OCI-LY1 (cell line): ENCODE results near the gene ACO2.

ENCODE experiments used
- H2AFZ ChIP-seq: fragments of 200-600 bp; sonication (generic), shearing (Covaris generic); 2 replicates; pipeline ENCODE4 v1.6.0; 2014; ENCODE audit warnings: antibody characterized with exemption, mild to moderate bottlenecking, low read length
- H3F3A ChIP-seq: fragments of 200-600 bp; sonication (generic), shearing (Covaris generic); 2 replicates; pipeline ENCODE4 v1.6.0; 2014; ENCODE audit warnings: mild to moderate bottlenecking, antibody characterized with exemption, low read length, moderate library complexity; ENCODE audit not compliant: insufficient read depth
- H3K27ac ChIP-seq: fragments of 200-600 bp; sonication (generic); 2 replicates; pipeline ENCODE4 v1.5.1; 2014; ENCODE audit warnings: low read length, mixed run types, mild to moderate bottlenecking, low read depth; ENCODE audit not compliant: poor library complexity, severe bottlenecking
- H3K27me3 ChIP-seq: fragments of 200-600 bp; sonication (generic); 2 replicates; pipeline ENCODE4 v1.6.0; 2014; ENCODE audit warnings: antibody characterized with exemption, mild to moderate bottlenecking, low read length, moderate library complexity; ENCODE audit not compliant: insufficient read depth
- H3K36me3 ChIP-seq: fragments of 200-600 bp; sonication (generic); 2 replicates; pipeline ENCODE4 v1.6.1; 2014; ENCODE audit warnings: mild to moderate bottlenecking, antibody characterized with exemption, low read length, moderate library complexity, mixed read lengths; ENCODE audit not compliant: insufficient read depth
- H3K4me1 ChIP-seq: fragments of 200-600 bp; sonication (generic); 2 replicates; pipeline ENCODE4 v1.5.1; 2014; ENCODE audit warnings: mild to moderate bottlenecking, low read length, moderate library complexity; ENCODE audit not compliant: insufficient read depth, severe bottlenecking
- H3K4me2 ChIP-seq: fragments of 200-600 bp; sonication (generic), shearing (Covaris generic); 2 replicates; pipeline ENCODE4 v1.6.1; 2014; ENCODE audit warnings: low read length
- H3K4me3 ChIP-seq: fragments of 200-600 bp; sonication (generic); 2 replicates; pipeline ENCODE4 v1.5.1; 2014; ENCODE audit warnings: low read length, low read depth, mild to moderate bottlenecking, mixed read lengths; ENCODE audit not compliant: poor library complexity, severe bottlenecking
- H3K79me2 ChIP-seq: fragments of 200-600 bp; shearing (Covaris generic); 2 replicates; pipeline ENCODE4 v1.6.1; 2016; ENCODE audit warnings: mixed run types, low read length, mixed read lengths; ENCODE audit not compliant: insufficient read depth
- H3K9ac ChIP-seq: fragments of 200-600 bp; sonication (generic), shearing (Covaris generic); 2 replicates; pipeline ENCODE4 v1.6.1; 2014; ENCODE audit warnings: mild to moderate bottlenecking, low read length, mixed read lengths
- H3K9me2 ChIP-seq: fragments of 200-600 bp; sonication (generic), shearing (Covaris generic); 2 replicates; pipeline ENCODE4 v1.6.1; 2014; ENCODE audit warnings: low read depth, mild to moderate bottlenecking, low read length, mixed read lengths
- H3K9me3 ChIP-seq: fragments of 200-600 bp; shearing (Covaris generic); 2 replicates; pipeline ENCODE4 v1.6.1; 2014; ENCODE audit warnings: low read length, mixed read lengths
- H4K20me1 ChIP-seq: fragments of 200-600 bp; sonication (generic), shearing (Covaris generic); 2 replicates; pipeline ENCODE4 v1.6.0; 2016; ENCODE audit warnings: mild to moderate bottlenecking, low read length; ENCODE audit not compliant: insufficient read depth
- EZH2 ChIP-seq: fragments of 200-600 bp; sonication (generic), shearing (Covaris generic); IDR thresholded peaks from 2 replicates; pipeline ENCODE4 v1.8.0; 2017; ENCODE audit warnings: borderline replicate concordance, mixed run types, mild to moderate bottlenecking, antibody characterized with exemption, low read length, moderate library complexity, mixed read lengths
- TF ChIP-seq, protein P1 (sequence below): fragments of 200-600 bp; sonication (generic), shearing (Covaris generic); IDR thresholded peaks from 2 replicates; pipeline ENCODE4 v1.5.1; 2017; ENCODE audit warnings: mild to moderate bottlenecking, antibody characterized with exemption, low read length, moderate library complexity, mixed read lengths

The ACO2 gene

DNA sequence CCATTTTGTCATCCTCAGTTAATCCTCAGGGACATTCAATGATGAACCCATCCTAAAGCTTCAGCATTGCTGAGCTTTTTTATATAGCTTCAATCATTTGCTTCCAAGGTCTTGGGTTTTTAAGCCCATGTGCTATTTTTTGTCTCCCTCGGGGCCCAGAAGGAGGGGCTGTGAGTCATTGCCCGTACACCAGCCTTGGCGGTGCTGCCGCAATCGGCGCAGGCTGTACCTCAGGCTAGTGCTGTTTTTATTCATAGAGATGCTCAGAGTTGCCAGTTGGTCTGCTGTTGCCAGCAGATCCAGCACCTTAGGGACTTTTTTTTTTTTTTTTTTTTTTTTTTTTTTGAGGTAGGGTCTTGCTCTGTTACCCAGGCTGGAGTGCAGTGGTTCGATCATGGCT, 35.5 kb downstream of the ACO2 start:
- Histone ChIP-seq H3K79me2 (no peaks in the 10 kb centered on the region), H2AFZ (no peak overlapping the region), H3K9me3 (no peaks in the 10 kb centered on the region), H4K20me1 (no peaks in the 10 kb centered on the region), H3K9me2 (no peaks in the 10 kb centered on the region), H3K36me3 (peaks cover 67% of the 10 kb centered on the region), H3K4me3 (no peak overlapping the region), H3K27me3 (no peaks in the 10 kb centered on the region), H3K4me2 (no peak overlapping the region), H3K9ac (no peak overlapping the region), H3K4me1 (peaks cover 11% of the 10 kb centered on the region), H3K27ac (no peak overlapping the region), H3F3A (no peaks in the 10 kb centered on the region)
- TF ChIP-seq, protein P1, sequence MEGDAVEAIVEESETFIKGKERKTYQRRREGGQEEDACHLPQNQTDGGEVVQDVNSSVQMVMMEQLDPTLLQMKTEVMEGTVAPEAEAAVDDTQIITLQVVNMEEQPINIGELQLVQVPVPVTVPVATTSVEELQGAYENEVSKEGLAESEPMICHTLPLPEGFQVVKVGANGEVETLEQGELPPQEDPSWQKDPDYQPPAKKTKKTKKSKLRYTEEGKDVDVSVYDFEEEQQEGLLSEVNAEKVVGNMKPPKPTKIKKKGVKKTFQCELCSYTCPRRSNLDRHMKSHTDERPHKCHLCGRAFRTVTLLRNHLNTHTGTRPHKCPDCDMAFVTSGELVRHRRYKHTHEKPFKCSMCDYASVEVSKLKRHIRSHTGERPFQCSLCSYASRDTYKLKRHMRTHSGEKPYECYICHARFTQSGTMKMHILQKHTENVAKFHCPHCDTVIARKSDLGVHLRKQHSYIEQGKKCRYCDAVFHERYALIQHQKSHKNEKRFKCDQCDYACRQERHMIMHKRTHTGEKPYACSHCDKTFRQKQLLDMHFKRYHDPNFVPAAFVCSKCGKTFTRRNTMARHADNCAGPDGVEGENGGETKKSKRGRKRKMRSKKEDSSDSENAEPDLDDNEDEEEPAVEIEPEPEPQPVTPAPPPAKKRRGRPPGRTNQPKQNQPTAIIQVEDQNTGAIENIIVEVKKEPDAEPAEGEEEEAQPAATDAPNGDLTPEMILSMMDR: no peak
- TF ChIP-seq EZH2: no peak

DNA sequence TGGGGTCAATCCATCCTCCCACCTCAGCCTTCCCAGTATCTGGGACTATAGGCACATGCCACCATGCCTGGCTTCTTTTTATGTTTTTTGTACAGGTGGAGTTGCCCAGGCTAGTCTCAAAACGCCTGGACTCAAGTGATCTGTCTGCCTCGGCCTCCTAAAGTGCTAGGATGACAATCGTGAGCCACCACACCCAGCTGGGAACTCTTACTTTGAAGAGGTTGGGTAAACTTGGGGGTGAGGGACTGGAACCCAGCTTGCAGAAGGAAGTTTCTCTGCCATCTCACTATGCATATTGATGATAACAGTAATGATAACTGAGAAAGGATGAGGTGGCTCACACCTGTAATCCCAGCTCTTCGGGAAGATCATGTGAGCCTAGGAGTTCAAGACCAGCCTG, 35.9 kb downstream of the ACO2 start:
- Histone ChIP-seq H2AFZ (no peak overlapping the region), H4K20me1 (no peaks in the 10 kb centered on the region), H3K4me2 (no peak overlapping the region), H3K79me2 (no peaks in the 10 kb centered on the region), H3K9me2 (no peaks in the 10 kb centered on the region), H3K9ac (no peak overlapping the region), H3K9me3 (no peaks in the 10 kb centered on the region), H3K27ac (no peak overlapping the region), H3K4me1 (peaks cover 11% of the 10 kb centered on the region), H3F3A (no peaks in the 10 kb centered on the region), H3K36me3 (peaks cover 65% of the 10 kb centered on the region), H3K4me3 (no peak overlapping the region), H3K27me3 (no peaks in the 10 kb centered on the region)
- TF ChIP-seq, protein P1: no peak
- no peak for TF ChIP-seq EZH2

DNA sequence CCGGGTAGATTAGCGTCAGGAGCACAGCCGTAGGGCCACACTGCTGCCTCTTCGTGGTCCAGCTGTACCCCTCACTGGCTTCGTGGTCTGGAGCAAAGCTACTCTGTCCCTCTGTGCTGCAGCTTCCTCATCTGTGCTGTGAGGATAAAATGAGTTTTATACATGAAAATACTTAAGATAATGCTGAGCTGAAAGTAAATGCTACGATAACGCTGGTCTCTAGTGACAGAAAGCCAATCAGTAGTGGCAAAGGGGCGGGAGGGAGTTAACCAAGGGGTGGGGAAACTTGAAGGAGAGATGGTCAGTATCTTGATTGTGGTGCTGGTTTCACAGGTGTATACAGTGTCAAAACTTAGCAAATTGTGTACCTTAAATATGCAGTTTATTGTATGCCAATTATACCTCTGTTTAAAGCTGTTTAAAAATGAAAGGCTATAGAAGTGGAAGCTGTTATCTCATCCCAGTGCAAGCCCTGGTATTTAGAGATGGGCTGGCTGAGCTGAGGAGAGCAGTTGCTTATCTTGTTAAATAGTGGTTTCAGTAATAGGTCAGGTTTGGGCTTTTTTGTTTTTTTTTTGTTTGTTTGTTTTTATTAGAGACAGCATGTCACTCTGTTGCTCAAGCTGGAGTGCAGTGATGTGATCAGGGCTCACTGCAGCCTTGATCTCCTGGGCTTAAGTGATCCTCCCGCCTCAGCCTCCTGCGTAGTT, 36.7 kb downstream of the ACO2 start:
- no peaks in the 10 kb centered on the region for H3K9me2 ChIP-seq
- no peak overlapping the region for H3K9ac ChIP-seq
- H2AFZ ChIP-seq: no peak overlapping the region
- no peaks in the 10 kb centered on the region for H3K27me3 ChIP-seq
- no peak overlapping the region for H3K27ac ChIP-seq
- H4K20me1 ChIP-seq: no peaks in the 10 kb centered on the region
- H3K4me3 ChIP-seq: no peak overlapping the region
- H3K36me3 ChIP-seq: peaks cover 68% of the 10 kb centered on the region
- no peaks in the 10 kb centered on the region for H3F3A ChIP-seq
- no peaks in the 10 kb centered on the region for H3K9me3 ChIP-seq
- H3K4me1 ChIP-seq: peaks cover 11% of the 10 kb centered on the region
- TF ChIP-seq, protein P1: no peak
- no peak for TF ChIP-seq EZH2
- no peaks in the 10 kb centered on the region for H3K79me2 ChIP-seq
- H3K4me2 ChIP-seq: no peak overlapping the region
